ENCODE results near the gene CAMSAP1.
"Not testable (repeated sequence)": the region's sequence is repeated elsewhere in the genome, so short reads cannot be mapped to it uniquely, and the experiment has no call there.

The CAMSAP1 gene

DNA sequence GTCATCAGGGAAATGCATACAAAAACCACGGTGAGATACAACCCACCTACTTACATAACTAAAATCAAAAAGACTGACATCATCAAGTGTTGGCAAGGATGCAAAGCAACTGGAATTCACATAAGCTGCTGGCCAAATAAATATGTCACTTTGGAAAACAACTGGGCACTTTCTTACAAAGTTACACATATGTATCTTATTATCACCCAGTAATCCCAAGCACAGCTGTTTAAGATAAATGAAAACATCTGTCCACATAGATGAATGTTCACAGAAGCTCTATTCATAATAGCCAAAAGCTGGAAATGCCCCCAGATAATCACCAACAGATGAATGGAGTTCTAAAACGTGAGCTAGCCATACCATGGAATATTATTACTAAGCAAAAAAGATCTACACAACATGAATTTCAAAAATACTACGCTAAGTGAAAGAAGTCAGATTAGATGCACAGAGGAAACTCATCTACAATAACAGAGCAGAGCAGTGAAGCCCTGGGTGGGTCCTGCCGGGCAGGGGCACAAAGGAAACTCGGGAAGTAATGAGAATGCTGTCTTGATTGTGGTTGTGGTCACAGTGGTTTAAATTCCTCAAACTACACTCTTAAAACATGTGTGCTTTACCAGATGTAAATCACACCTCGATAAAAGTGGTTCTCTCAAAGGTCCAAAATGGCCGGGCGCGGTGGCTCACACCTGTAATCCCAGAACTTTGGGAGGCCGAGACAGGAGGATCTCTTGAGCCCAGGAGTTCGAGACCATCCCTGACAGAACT, 8.5 kb downstream of the CAMSAP1 start:
- DNase-seq (ENCODE audit: insufficient read length, low spot score) (no peak), FAIRE-seq (no peak)
- no peak for TF ChIP-seq CTCF (IDR thresholded peaks at IDR 0.05; ENCODE audit: insufficient read depth, missing control alignments)

- FAIRE-seq (no peak), DNase-seq (ENCODE audit: insufficient read length, low spot score) (no peak)
- TF ChIP-seq CTCF (IDR thresholded peaks at IDR 0.05; ENCODE audit: insufficient read depth, missing control alignments), result no peak
These were observed 10.7 kb downstream of the CAMSAP1 start for GRCh38 chr9:135896626-135897025.

DNA sequence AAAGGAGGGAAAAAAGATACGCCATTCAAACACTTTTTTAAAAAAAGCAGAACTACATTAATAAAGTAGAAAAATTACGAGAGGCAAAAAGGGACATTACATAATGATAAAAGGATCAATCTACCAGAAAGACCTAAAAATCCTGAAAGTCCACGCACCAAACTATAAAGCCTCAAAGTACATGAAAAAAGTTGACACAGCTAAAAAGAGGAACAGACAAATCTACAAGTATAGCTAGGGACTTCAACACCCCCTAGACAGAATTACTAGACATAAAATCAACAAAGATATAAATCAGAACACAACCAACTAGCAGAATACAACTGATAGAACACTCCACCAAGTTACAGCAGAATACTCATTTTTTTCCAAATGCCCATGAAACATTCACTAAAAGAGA, 11.1 kb downstream of the CAMSAP1 start:
- FAIRE-seq (no peak), DNase-seq (ENCODE audit: insufficient read length, low spot score) (no peak)
- no peak for TF ChIP-seq CTCF (IDR thresholded peaks at IDR 0.05; ENCODE audit: insufficient read depth, missing control alignments)

- TF ChIP-seq CTCF (IDR thresholded peaks at IDR 0.05; ENCODE audit: insufficient read depth, missing control alignments), result no peak
- FAIRE-seq (no peak), DNase-seq (ENCODE audit: insufficient read length, low spot score) (no peak)
These were observed 12.0 kb downstream of the CAMSAP1 start for GRCh38 chr9:135895202-135895848.

DNA sequence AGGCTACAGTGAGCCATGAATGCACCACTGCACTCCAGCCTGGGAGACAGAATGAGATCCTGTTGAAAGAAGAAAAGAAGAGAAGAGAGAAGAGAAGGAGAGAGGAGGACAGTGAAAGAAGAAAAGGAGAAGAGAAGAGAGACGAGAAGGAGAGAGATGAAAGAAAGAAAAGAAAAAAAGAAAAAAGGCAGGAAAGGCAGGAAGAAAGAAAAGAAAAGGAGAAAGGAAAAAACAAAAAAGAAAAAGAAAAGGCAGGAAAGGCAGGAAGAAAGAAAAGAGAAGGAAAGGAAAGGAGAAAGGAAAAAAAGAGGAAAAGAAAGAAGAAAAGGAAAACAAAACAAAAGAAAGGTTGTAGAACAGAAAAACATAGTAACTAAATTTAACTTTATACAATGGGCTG, 14.2 kb downstream of the CAMSAP1 start:
- no peak for TF ChIP-seq CTCF (IDR thresholded peaks at IDR 0.05; ENCODE audit: insufficient read depth, missing control alignments)
- no peak for FAIRE-seq
- DNase-seq (ENCODE audit: insufficient read length, low spot score), result no peak

DNA sequence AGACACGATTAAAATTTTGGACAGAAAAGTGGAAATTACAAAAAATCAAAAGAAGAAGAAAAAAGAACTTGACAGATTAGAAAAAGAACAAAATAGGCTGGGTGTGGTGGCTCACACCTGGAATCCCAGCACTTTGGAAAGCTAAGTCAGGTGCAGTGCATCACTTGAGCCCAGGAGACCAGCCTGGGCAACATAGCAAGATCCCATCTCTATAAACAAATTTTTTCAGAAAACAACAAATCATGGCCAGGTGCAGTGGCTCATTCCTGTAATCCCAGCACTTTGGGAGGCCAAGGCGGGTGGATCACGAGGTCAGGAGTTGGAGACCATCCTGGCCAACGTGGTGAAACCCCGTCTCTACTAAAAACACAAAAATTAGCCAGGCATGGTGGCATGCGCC, 15.0 kb downstream of the CAMSAP1 start:
- not testable (repeated sequence) for FAIRE-seq; DNase-seq (ENCODE audit: insufficient read length, low spot score)

- TF ChIP-seq CTCF (IDR thresholded peaks at IDR 0.05; ENCODE audit: insufficient read depth, missing control alignments), result no peak
- DNase-seq (ENCODE audit: insufficient read length, low spot score) (no peak), FAIRE-seq (no peak)
These were observed 16.2 kb downstream of the CAMSAP1 start for GRCh38 chr9:135891027-135891631.
